GM10266 (cell line): ENCODE data around the gene EN2.
"Not testable (repeated sequence)": the region's sequence is repeated elsewhere in the genome, so short reads cannot be mapped to it uniquely, and the experiment has no call there.

Experiments used
- DNase-seq: peaks from one replicate; pipeline ENCODE4 v3.0.0; 2012; ENCODE audit errors: extremely low spot score
- TF ChIP-seq, protein P1 (sequence below): IDR thresholded peaks from 2 replicates; pipeline ENCODE4 v1.5.1; 2012; ENCODE audit warnings: mild to moderate bottlenecking, low read depth; ENCODE audit not compliant: control insufficient read depth, insufficient read depth; ENCODE audit errors: missing control alignments

Gene EN2

GRCh38 chr7:155437836-155438235 lies 20.1 kb upstream of the EN2 start:
- DNase-seq, result no peak
- TF ChIP-seq, protein P1, sequence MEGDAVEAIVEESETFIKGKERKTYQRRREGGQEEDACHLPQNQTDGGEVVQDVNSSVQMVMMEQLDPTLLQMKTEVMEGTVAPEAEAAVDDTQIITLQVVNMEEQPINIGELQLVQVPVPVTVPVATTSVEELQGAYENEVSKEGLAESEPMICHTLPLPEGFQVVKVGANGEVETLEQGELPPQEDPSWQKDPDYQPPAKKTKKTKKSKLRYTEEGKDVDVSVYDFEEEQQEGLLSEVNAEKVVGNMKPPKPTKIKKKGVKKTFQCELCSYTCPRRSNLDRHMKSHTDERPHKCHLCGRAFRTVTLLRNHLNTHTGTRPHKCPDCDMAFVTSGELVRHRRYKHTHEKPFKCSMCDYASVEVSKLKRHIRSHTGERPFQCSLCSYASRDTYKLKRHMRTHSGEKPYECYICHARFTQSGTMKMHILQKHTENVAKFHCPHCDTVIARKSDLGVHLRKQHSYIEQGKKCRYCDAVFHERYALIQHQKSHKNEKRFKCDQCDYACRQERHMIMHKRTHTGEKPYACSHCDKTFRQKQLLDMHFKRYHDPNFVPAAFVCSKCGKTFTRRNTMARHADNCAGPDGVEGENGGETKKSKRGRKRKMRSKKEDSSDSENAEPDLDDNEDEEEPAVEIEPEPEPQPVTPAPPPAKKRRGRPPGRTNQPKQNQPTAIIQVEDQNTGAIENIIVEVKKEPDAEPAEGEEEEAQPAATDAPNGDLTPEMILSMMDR, result no peak

- TF ChIP-seq, protein P1, result no peak
- DNase-seq, result no peak
These were observed 19.2 kb upstream of the EN2 start for GRCh38 chr7:155438777-155439176.

- TF ChIP-seq, protein P1, result no peak
These were observed 18.5 kb upstream of the EN2 start for GRCh38 chr7:155439311-155440017.

DNA sequence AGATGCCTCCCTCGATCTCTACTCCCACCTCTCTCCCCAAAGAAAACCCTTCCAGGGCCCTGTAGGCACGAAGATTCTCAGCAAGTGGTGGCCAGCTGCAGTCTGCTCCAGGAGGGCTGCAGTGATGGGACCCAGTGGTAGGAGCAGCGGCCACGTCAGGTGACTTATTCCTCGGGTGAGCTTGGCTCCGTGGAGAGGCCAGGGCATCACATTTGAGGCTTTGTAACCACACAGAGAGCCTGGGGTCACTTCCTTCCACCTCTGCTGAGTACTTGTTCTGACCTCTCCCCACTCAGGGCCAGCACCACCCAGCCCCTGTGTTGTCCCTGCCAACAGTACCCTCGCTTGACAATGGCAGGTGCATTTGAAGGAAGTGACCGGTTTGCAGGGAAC lies 17.9 kb upstream of the EN2 start:
- no peak for DNase-seq
- TF ChIP-seq, protein P1, result no peak

More at GRCh38 chr7:155439311-155440017, 18.5 kb upstream of the EN2 start:
- no peak for DNase-seq

GRCh38 chr7:155441856-155442255 lies 16.1 kb upstream of the EN2 start:
- TF ChIP-seq, protein P1, result no peak
- DNase-seq, result no peak

GRCh38 chr7:155444746-155445145 lies 13.2 kb upstream of the EN2 start:
- TF ChIP-seq, protein P1, result no peak
- no peak for DNase-seq

DNA sequence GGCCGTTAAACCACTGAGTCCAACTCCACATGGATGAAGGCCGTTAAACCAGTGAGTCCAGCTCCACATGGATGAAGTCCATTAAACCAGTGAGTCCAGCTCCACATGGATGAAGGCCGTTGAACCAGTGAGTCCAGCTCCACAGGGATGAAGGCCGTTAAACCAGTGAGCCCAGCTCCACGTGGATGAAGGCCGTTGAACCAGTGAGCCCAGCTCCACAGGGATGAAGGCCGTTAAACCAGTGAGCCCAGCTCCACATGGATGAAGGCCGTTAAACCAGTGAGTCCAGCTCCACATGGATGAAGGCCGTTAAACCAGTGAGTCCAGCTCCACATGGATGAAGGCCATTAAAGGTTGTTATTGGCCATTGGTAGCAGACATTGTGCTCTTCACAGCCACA lies 12.3 kb upstream of the EN2 start:
- not testable (repeated sequence) for DNase-seq

GRCh38 chr7:155447603-155448002 lies 10.3 kb upstream of the EN2 start:
- no peak for DNase-seq
- TF ChIP-seq, protein P1, result no peak
